NCI-H345 treated with DMSO at 0.1 percent for 48 hours (cell line): ENCODE results near the gene TMEM135.
A peak's percentile ranks its signal among the peaks of the same experiment; 100 is the strongest.
"Not testable (repeated sequence)": the region's sequence is repeated elsewhere in the genome, so short reads cannot be mapped to it uniquely, and the experiment has no call there.

ENCODE experiments used
- DNase-seq: peaks from one replicate; lab custom pipeline; 2025; ENCODE audit not compliant: unreplicated experiment; lab: John Stamatoyannopoulos, UW

TMEM135 gene

GRCh38 chr11:87037450-87038234 is at the start of gene TMEM135:
Gene TMEM135, plus strand, starts transcription at chr11:87037934. Its CDS starts 112 bp downstream, at chr11:87038046.
- peak; percentile 89 for DNase-seq

GRCh38 chr11:86988351-86988881 is 49.3 kb upstream of the TMEM135 start:
- DNase-seq, result no peak

GRCh38 chr11:86990031-86990430 is 47.7 kb upstream of the TMEM135 start:
- DNase-seq, result no peak

DNA sequence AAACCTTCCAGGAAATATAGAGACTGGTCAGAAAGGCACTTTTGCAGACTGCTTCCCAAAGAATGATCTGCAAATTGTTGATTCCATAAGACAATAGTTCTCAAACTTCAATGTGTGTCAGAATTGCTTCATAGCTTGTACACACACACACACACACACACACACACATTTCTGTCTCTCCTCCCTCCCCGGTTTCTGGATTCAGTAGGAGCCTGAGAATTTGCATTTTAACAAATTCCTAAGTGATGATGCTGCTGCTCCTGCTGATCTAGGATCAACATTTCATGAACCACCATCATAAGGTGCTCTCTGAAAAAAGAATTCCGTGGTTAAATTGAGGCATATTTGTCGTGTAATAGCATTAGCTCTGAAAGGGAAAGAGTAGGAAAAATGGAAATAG is 47.2 kb upstream of the TMEM135 start:
- DNase-seq, result no peak

- no peak for DNase-seq
Measured at GRCh38 chr11:86991341-86991740, 46.4 kb upstream of the TMEM135 start.

DNA sequence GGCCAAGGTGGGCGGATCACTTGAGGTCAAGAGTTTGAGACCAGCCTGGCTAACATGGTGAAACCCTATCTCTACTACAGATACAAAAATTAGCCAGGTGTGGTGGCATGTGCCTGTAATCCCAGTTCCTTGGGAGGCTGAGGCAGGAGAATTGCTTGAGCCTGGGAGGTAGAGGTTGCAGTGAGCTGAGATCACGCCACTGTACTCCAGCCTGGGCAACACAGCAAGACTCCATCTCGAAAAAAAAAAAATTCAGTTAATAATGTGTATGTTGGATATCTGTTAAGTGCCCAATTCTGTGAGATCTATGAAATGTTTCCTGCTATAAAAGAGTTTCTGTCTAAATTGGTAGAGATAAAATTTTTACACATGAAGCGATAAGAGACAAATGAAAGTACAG is 45.4 kb upstream of the TMEM135 start:
- not testable (repeated sequence) for DNase-seq

- DNase-seq, result no peak
Measured at GRCh38 chr11:86993031-86993430, 44.7 kb upstream of the TMEM135 start.

DNA sequence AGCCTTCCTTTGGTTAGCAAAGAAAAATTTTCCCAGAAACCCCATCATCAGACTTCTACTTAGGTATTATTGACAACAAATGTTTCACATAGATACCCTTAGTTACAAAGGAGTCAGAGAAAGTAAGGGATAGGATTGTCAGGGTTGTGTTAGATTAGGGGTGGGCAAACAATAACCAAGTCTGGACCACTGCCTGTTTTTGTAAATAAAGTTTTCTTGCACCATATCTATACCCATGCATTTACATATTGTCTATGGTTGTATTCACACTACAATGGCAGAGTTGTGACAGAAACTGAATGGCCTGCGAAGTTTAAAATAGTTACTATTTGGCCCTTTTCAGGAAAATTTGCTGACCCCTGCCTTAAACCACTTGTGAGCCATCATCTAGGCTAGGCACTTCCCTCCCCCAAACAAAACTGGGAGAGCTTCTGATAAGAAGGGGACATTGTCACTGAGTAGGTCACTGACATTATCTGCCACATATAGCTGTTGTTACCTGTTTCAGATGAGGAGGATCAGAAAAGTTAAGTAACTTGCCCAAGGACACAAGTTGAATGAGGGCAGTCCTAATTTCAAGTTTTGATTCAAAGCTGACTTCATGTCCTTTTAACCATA is 40.7 kb upstream of the TMEM135 start:
- no peak for DNase-seq

DNA sequence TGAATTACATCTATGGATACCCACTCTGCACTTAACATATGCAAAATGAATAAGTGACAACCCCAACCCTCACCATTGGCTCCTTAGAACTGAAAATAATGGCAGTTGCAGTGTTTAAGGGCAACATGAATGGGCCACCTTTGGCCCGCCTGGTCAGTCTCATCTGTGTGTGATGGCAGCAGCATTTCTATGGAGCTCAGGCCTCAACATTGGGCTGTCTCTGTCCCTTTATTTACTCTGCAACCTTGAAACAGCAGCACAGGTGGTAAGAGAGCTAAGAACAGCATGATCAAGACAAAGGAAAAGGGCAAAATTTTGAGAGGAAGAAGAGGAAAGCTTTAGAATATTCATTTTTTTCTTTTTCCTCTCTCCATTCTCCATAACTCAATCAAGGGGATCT is 38.3 kb upstream of the TMEM135 start:
- no peak for DNase-seq

DNA sequence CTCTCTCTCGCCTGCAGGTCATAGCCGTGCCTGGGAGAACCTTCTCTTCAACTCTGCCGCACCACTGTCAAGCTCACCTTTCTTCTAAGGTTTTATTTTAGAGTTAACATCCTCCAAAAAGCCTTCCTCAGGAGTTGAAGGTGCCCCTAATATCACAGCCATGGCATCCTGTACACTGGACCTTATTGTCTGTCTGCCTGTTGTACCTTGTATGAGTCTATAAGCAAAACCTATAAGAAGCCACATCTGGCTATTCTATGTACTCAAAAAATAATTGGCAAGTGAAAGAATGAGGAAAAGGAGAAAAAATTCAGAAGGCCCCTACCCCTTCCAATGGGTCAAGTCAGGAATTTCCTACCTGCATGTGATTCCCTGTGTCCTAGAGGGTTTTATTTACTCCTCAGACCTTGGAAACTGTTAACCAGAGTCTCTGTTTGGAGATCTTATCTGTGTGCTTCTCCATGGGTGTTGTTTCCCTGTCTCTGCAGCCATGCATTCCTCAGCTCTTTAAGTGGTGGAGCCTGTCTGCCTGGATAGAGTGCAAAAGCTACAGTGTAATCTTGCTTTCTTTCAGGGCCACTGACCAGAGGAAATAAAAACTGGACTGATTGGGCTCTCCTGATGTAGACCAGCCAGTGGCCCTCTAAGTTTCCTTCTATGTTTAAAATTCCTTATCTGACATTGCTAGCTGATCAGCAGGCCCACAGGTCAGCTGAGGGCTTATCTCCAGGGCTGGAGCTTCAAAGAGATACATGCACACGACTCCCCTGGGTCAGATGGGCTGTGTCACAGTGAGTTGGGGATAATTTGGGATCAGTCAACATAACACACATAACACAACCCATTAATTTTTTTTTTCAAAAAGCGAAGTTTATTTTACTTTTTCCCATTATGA is 37.6 kb upstream of the TMEM135 start:
- no peak for DNase-seq

DNA sequence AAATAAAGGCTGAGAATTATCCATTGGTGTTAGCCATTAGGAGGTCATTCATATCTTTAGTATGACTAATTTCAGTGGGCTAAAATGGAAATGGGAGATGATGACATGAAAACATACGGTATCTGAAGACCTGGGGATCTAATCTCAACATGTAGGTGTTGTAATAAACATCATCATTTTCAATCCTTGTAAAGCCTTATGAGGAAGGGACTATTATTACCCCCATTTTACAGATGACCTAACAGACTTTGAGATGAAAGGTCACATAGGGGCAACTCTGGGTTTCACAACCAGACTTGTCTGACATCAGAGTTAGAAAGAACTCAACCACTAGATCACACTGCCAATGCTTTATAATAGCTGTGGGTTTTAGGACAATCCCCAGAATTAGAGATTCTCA is 34.8 kb upstream of the TMEM135 start:
- no peak for DNase-seq

DNA sequence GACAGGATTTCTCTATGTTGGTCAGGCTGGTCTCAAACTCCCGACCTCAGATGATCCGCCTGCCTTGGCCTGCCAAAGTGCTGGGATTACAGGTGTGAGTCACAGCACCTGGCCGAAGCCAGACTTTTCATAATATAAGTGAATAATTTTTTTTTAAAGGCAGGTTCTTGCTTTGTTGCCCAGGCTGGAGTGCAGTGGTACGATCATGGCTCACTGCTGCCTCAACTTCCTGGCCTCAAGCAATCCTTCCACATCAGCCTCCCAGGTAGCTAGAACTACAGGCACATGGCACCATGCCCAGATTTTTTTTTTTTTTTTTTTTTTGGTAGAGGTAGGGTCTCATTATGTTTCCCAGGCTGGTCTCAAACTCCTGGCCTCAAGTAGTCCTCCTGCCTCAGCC is 33.5 kb upstream of the TMEM135 start:
- not testable (repeated sequence) for DNase-seq

GRCh38 chr11:87005569-87005921 is 32.2 kb upstream of the TMEM135 start:
- DNase-seq, result no peak

DNA sequence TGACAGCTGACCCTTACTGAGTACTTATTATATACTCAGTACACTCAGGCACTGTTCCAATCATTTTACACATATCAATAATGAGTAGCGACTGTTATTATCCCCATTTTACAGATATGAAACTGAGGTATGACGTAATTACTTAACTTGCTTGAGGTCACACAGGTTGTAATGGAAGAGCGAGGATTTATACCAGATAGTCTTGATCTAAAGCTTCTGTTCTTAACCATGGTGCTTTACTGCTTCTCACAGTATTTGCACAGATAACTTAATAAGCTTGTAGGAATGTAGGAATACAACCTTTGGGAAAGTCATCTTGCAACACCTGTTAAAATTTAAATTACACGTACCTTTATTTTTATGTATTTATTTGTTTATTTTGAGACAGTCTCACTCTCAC is 31.7 kb upstream of the TMEM135 start:
- DNase-seq, result no peak

DNA sequence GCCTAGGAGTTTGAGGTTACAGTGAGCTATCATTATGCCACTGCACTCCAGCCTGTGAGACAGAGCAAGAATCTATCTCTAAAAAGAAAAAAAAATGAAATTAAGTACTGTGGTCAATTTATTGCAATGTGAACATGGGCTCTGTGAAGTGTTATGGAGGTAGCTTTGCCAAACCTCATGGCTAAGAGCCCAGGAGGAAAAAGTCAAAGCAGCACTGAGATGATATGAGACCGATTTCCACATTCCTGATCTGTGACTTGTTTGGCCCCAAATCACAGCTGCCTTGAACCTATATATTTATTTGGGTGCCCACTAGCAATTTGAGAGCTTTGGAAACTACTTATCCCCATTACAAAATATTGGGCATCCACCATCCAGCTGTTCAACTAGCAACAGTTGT is 29.8 kb upstream of the TMEM135 start:
- no peak for DNase-seq

DNA sequence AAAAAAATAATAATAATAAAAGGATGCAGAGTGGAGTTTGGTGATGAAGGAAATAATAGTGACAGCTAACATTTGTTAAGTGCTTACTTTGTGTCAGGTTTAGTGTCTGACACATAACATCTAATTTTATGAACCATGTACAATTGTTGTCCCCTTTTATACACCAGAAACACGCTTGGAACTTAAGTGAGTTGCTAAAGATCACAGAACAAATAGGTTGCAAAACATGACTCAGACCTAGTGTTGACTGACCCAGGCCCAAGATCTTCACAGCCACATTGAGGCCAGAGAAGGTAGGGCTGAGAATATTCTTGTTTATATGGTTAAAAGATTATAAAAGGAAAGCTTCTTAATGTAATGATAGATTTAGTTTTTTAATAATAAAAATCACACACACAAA is 25.6 kb upstream of the TMEM135 start:
- no peak for DNase-seq

- DNase-seq, result no peak
Measured at GRCh38 chr11:87012673-87013072, 25.1 kb upstream of the TMEM135 start.

GRCh38 chr11:87013912-87014825 is 23.6 kb upstream of the TMEM135 start:
- DNase-seq, result no peak

- DNase-seq, result no peak
Measured at GRCh38 chr11:87015645-87016044, 22.1 kb upstream of the TMEM135 start.

- no peak for DNase-seq
Measured at GRCh38 chr11:87019613-87020271, 18.0 kb upstream of the TMEM135 start.
